NB4 (cell line): Measurements from ENCODE around the gene GALNT17.
"Not testable (repeated sequence)": the region's sequence is repeated elsewhere in the genome, so short reads cannot be mapped to it uniquely, and the experiment has no call there.

Source experiments
- TF ChIP-seq, protein P1 (sequence below): IDR thresholded peaks from one replicate; pipeline ENCODE4 v1.5.1; 2012; ENCODE audit warnings: low read depth, low read length
- TF ChIP-seq, protein P2 (sequence below): IDR thresholded peaks from 2 replicates; pipeline ENCODE4 v1.6.1; 2011; ENCODE audit warnings: low read depth, low read length

DNA sequence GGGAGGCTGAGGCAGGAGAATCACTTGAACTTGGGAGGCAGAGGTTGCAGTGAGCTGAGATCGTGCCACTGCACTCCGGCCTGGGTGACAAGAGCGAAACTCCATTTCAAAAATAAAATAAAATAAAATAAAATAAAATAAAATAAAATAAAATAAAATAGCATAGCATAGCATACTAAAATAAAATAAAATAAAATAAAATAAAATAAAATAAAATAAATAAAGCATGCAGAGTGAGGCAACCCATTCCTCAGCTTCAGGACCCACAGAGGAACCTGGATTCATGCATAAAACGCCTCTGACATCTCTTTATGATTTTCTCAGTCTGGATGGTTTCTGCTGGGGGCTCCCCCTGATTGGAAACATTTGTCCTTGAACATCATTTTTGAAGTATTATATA, 460.4 kb downstream of the GALNT17 start:
- TF ChIP-seq, protein P1, sequence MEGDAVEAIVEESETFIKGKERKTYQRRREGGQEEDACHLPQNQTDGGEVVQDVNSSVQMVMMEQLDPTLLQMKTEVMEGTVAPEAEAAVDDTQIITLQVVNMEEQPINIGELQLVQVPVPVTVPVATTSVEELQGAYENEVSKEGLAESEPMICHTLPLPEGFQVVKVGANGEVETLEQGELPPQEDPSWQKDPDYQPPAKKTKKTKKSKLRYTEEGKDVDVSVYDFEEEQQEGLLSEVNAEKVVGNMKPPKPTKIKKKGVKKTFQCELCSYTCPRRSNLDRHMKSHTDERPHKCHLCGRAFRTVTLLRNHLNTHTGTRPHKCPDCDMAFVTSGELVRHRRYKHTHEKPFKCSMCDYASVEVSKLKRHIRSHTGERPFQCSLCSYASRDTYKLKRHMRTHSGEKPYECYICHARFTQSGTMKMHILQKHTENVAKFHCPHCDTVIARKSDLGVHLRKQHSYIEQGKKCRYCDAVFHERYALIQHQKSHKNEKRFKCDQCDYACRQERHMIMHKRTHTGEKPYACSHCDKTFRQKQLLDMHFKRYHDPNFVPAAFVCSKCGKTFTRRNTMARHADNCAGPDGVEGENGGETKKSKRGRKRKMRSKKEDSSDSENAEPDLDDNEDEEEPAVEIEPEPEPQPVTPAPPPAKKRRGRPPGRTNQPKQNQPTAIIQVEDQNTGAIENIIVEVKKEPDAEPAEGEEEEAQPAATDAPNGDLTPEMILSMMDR = not testable (repeated sequence)
- TF ChIP-seq, protein P2, sequence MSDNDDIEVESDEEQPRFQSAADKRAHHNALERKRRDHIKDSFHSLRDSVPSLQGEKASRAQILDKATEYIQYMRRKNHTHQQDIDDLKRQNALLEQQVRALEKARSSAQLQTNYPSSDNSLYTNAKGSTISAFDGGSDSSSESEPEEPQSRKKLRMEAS = not testable (repeated sequence)
